Testis (tissue), 3 donors: ENCODE measurements around the gene UGT1A1. TPM values are rescaled to one million over a fixed set of nuclear protein-coding genes. Genes with fewer than 3 reads are reported as not detected.

Experiments
- DNase-seq: peaks from one replicate; pipeline ENCODE4 v3.0.0-alpha.2; 2019
- H3K27ac ChIP-seq, 2 donors: fragments of 200-600 bp; sonication (generic); one replicate each; pipeline ENCODE4 v1.5.1; 2019
- H3K27me3 ChIP-seq: fragments of 200-600 bp; sonication (generic); one replicate; pipeline ENCODE4 v1.5.1; 2019
- H3K36me3 ChIP-seq: fragments of 200-600 bp; sonication (generic); one replicate; pipeline ENCODE4 v1.5.1; 2017; ENCODE audit warnings: low read depth; ENCODE audit errors: missing control alignments
- H3K4me1 ChIP-seq: fragments of 200-600 bp; sonication (generic); one replicate; pipeline ENCODE4 v1.5.1; 2019
- H3K4me3 ChIP-seq, 2 donors: fragments of 200-600 bp; sonication (generic); one replicate each; pipeline ENCODE4 v1.5.1; 2017 to 2019
- H3K9me3 ChIP-seq: fragments of 200-600 bp; sonication (generic); one replicate; pipeline ENCODE4 v1.5.1; 2017
- CTCF ChIP-seq, 3 experiments: fragments of 450-650 bp in 2 of 3; fragments of 200-600 bp in 1 of 3; sonication (generic) in 1 of 3; IDR thresholded peaks; one replicate each; pipeline ENCODE4 v1.5.1; 2016 to 2019; ENCODE audit warnings: antibody characterized with exemption in 3 of 3, mild to moderate bottlenecking in 2 of 3, moderate library complexity in 1 of 3
- POLR2A ChIP-seq: fragments of 450-650 bp; IDR thresholded peaks from one replicate; pipeline ENCODE4 v1.6.1; 2017; ENCODE audit warnings: antibody characterized with exemption, mild to moderate bottlenecking, moderate library complexity
- WGBS, 2 donors: methylation state at CpG; one replicate each; pipeline ENCODE4 v1.1.5; 2018; 5-methylcytosine and 5-hydroxymethylcytosine counted together
- intact Hi-C: fragments of 100-400 bp; cut with DNase I; formaldehyde crosslinking; loops from one replicate; pipeline ENCODE4 v1.15.1; 2023; ENCODE audit warnings: low total_unique reads
- polyA plus RNA-seq: library from polyadenylated mRNA; stranded (reverse); fragments of 350-450 nt; fragmentation: Illumina TruSeq; extraction: RNeasy Lipid Tissue Mini Kit (QIAGEN cat#74804); gene quantifications from one replicate; pipeline ENCODE4 v1.2.3, GENCODE V29; 2014; ENCODE audit warnings: low read depth, low replicate concordance; ENCODE audit not compliant: insufficient read depth
- total RNA-seq, 2 donors: library from RNA; depleted of rRNA; stranded (reverse); fragments of >200 nt; gene quantifications; one replicate each; pipeline ENCODE4 v1.2.3, GENCODE V29; 2016

UGT1A1 gene
- total and polyA plus RNA-seq, 3 donors from 2014 or later = 0.24 to 0.34 (median 0.31) TPM

- H3K9me3 ChIP-seq = no peaks in the 10 kb centered on the region
- H3K27ac ChIP-seq = no peak overlapping the region
- H3K4me1 ChIP-seq = no peaks in the 10 kb centered on the region
- H3K27me3 ChIP-seq = no peaks in the 10 kb centered on the region
- no peak overlapping the region for H3K4me3 ChIP-seq
- DNase-seq = no peak
- 90 to 93% methylated on average over 7 to 9 of the region's 9 CpGs for WGBS, 2 donors
- no peaks in the 10 kb centered on the region for H3K36me3 ChIP-seq
- TF ChIP-seq POLR2A (no peak), CTCF (IDR thresholded peaks at IDR 0.05) (no peak)
- intact Hi-C loops = no loop called here
Observed at GRCh38 chr2:233796254-233796653, 36.2 kb downstream of the UGT1A1 start.

- DNase-seq = peak; percentile 7
- WGBS, 2 donors = 88 to 90% methylated on average over 14 of the region's 14 CpGs
- H3K9me3 ChIP-seq = no peaks in the 10 kb centered on the region
- no peaks in the 10 kb centered on the region for H3K27me3 ChIP-seq
- no peak overlapping the region for H3K4me3 ChIP-seq
- intact Hi-C loops = no loop called here
- no peak overlapping the region for H3K27ac ChIP-seq
- H3K4me1 ChIP-seq = no peaks in the 10 kb centered on the region
- TF ChIP-seq CTCF (IDR thresholded peaks at IDR 0.05) (no peak), POLR2A (no peak)
- H3K36me3 ChIP-seq = no peaks in the 10 kb centered on the region
Observed at GRCh38 chr2:233798335-233799086, 38.4 kb downstream of the UGT1A1 start.

GRCh38 chr2:233799087-233799665 is 39.1 kb downstream of the UGT1A1 start:
- intact Hi-C loops = no loop called here
- Histone ChIP-seq H3K36me3 (no peaks in the 10 kb centered on the region), H3K27me3 (no peaks in the 10 kb centered on the region), H3K27ac (no peak overlapping the region), H3K9me3 (no peaks in the 10 kb centered on the region), H3K4me1 (no peaks in the 10 kb centered on the region), H3K4me3 (no peak overlapping the region)
- WGBS, 2 donors = 61 to 72% methylated on average over 7 of the region's 7 CpGs
- peak; percentile 4 for DNase-seq
- no peak for TF ChIP-seq POLR2A
- no peak for TF ChIP-seq CTCF (IDR thresholded peaks at IDR 0.05)

- TF ChIP-seq CTCF (IDR thresholded peaks at IDR 0.05) (no peak), POLR2A (no peak)
- no peak overlapping the region for H3K27ac ChIP-seq
- WGBS, 2 donors = 59 to 67% methylated on average over 3 to 5 of the region's 5 CpGs
- no peaks in the 10 kb centered on the region for H3K36me3 ChIP-seq
- no peak for DNase-seq
- H3K27me3 ChIP-seq = no peaks in the 10 kb centered on the region
- no peak overlapping the region for H3K4me3 ChIP-seq
- intact Hi-C loops = no loop called here
- H3K4me1 ChIP-seq = no peaks in the 10 kb centered on the region
- H3K9me3 ChIP-seq = no peaks in the 10 kb centered on the region
Observed at GRCh38 chr2:233799716-233800115, 39.6 kb downstream of the UGT1A1 start.

- WGBS, 2 donors = 82 to 91% methylated on average over 7 of the region's 7 CpGs
- no peak overlapping the region for H3K4me3 ChIP-seq
- no peak for TF ChIP-seq CTCF (IDR thresholded peaks at IDR 0.05)
- no peak for TF ChIP-seq POLR2A
Observed at GRCh38 chr2:233800208-233800607, 40.1 kb downstream of the UGT1A1 start.

More at GRCh38 chr2:233800208-233800607, 40.1 kb downstream of the UGT1A1 start:
- Histone ChIP-seq H3K4me1 (no peaks in the 10 kb centered on the region), H3K36me3 (no peaks in the 10 kb centered on the region), H3K9me3 (no peaks in the 10 kb centered on the region), H3K27me3 (no peaks in the 10 kb centered on the region), H3K27ac (no peak overlapping the region)
- intact Hi-C loops = no loop called here
- DNase-seq = peak; percentile 4
